Calu3 (cell line): Measurements from ENCODE around the gene ADGRE1. TPM values are rescaled to one million over a fixed set of nuclear protein-coding genes. Genes with fewer than 3 reads are reported as not detected.

Experiments used
- BruUV-seq: library from RNA; stranded (reverse); fragments of 400-500 nt; replicated peaks from 2 replicates; lab custom pipeline; 2021; lab: Mats Ljungman, UMichigan
- CTCF ChIA-PET: fragments of 300-600 bp; sonication (Branson Sonifier 250); formaldehyde crosslinking; loops from one replicate; lab custom pipeline; 2022; ENCODE audit warnings: antibody characterized with exemption; lab: Charles Lee
- DNase-seq: peaks from one replicate; pipeline ENCODE4 v3.0.0; 2022
- H3K27ac Mint-ChIP-seq: one replicate; pipeline ENCODE4 v1.8.0; 2022; ENCODE audit warnings: mixed read lengths; ENCODE audit not compliant: unreplicated experiment
- H3K27me3 Mint-ChIP-seq: one replicate; pipeline ENCODE4 v1.8.0; 2022; ENCODE audit warnings: mixed read lengths; ENCODE audit not compliant: unreplicated experiment
- H3K36me3 Mint-ChIP-seq: one replicate; pipeline ENCODE4 v1.8.0; 2022; ENCODE audit warnings: mild to moderate bottlenecking, moderate library complexity, mixed read lengths; ENCODE audit not compliant: insufficient read depth, unreplicated experiment
- H3K4me1 Mint-ChIP-seq: one replicate; pipeline ENCODE4 v1.8.0; 2022; ENCODE audit warnings: mild to moderate bottlenecking, low read depth, mixed read lengths; ENCODE audit not compliant: unreplicated experiment
- H3K4me3 Mint-ChIP-seq: one replicate; pipeline ENCODE4 v1.8.0; 2022; ENCODE audit warnings: mild to moderate bottlenecking, low read depth, moderate library complexity, mixed read lengths; ENCODE audit not compliant: unreplicated experiment
- H3K9me3 Mint-ChIP-seq: one replicate; pipeline ENCODE4 v1.8.0; 2022; ENCODE audit warnings: low read depth, mixed read lengths; ENCODE audit not compliant: unreplicated experiment
- intact Hi-C: fragments of 100-400 bp; cut with micrococcal nuclease; formaldehyde crosslinking; loops from one replicate; pipeline ENCODE4 v1.10.0; 2022; ENCODE audit not compliant: unreplicated experiment
- total RNA-seq: library from RNA; stranded (reverse); gene quantifications from 2 replicates; pipeline ENCODE4 v1.2.3, GENCODE V29; 2022
- TF ChIP-seq, protein P1 (sequence below): fragments of 200-600 bp; IDR thresholded peaks from one replicate; pipeline ENCODE4 v1.8.0; 2022; ENCODE audit warnings: antibody characterized with exemption; ENCODE audit not compliant: unreplicated experiment

ADGRE1 gene
- total RNA-seq, 1 experiment from 2014 or later = not detected

DNA sequence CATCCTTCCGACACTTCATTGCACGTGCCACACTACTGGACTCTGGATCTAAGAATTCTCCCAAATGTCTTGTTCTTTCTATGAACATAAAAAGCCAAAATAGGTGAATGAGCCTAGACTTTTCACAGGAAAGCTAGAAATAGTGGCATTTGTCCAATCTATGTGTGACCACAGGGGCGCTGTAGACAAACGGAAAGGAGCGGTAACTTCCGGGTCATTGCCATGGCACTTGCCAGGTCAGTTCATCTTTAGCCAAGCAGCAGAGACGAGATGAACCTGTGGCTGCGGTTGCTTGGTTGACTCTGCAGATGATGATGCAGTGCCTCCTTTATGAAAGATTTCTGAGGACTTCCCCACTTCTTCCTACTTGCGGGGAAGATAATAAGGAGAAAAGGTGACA, 65.6 kb downstream of the ADGRE1 start:
- Mint-ChIP-seq H3K36me3 (no peaks in the 10 kb centered on the region), H3K27ac (no peak overlapping the region), H3K4me1 (no peaks in the 10 kb centered on the region), H3K4me3 (no peak overlapping the region), H3K9me3 (no peaks in the 10 kb centered on the region), H3K27me3 (no peaks in the 10 kb centered on the region)
- BruUV-seq = no TSS peak
- TF ChIP-seq, protein P1, sequence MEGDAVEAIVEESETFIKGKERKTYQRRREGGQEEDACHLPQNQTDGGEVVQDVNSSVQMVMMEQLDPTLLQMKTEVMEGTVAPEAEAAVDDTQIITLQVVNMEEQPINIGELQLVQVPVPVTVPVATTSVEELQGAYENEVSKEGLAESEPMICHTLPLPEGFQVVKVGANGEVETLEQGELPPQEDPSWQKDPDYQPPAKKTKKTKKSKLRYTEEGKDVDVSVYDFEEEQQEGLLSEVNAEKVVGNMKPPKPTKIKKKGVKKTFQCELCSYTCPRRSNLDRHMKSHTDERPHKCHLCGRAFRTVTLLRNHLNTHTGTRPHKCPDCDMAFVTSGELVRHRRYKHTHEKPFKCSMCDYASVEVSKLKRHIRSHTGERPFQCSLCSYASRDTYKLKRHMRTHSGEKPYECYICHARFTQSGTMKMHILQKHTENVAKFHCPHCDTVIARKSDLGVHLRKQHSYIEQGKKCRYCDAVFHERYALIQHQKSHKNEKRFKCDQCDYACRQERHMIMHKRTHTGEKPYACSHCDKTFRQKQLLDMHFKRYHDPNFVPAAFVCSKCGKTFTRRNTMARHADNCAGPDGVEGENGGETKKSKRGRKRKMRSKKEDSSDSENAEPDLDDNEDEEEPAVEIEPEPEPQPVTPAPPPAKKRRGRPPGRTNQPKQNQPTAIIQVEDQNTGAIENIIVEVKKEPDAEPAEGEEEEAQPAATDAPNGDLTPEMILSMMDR = no peak
- CTCF ChIA-PET = interaction anchor here (0.6 kb wide), 1 partner anchor 8 kb away, joined by 4 read pairs; no protein-coding TSS in a partner anchor
- intact Hi-C loops = no loop called here
- DNase-seq = no peak

DNA sequence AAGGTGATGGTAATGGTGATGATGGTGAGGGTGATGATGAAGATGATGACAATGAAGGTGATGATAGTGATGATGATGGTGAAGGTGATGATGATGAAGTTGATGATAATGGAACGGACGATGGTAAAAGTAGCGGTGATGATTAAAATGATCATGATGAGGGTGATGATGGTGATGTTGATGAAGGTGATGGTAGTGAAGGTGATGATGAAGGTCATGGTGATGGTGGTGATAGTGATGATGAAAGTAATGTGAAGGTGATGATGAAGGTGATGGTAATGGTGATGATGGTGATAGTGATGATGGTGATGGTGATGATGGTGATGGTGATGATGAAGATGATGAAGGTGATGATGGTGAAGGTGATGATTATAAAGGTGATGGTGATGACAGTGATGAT, 67.7 kb downstream of the ADGRE1 start:
- Mint-ChIP-seq H3K27me3 (no peaks in the 10 kb centered on the region), H3K36me3 (no peaks in the 10 kb centered on the region), H3K4me3 (no peak overlapping the region), H3K4me1 (no peaks in the 10 kb centered on the region), H3K27ac (no peak overlapping the region), H3K9me3 (no peaks in the 10 kb centered on the region)
- intact Hi-C loops = no loop called here
- no peak for DNase-seq
- CTCF ChIA-PET = no interaction called here
- TF ChIP-seq, protein P1 = no peak
- no TSS peak for BruUV-seq

DNA sequence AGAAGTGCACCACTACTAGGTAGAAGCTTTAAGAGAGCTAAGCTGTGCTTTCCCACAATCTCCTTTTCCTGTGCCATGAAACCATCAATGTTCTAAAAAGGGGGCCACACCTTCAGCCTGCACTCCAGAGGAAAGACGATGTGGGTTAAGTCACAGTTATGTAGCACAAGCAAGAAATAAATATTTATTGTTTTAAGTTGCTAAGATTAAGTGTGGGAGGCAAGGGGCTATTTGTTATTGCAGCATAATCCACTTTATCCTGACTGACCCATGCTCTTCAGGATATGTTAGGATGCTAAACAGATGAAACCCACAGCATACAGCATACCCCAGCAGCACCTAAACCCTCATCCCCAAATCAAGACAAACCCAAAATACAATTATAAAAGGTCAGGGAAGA, 69.2 kb downstream of the ADGRE1 start:
- intact Hi-C loops = no loop called here
- TF ChIP-seq, protein P1 = no peak
- Mint-ChIP-seq H3K4me1 (no peaks in the 10 kb centered on the region), H3K36me3 (no peaks in the 10 kb centered on the region), H3K4me3 (no peak overlapping the region), H3K27ac (no peak overlapping the region), H3K27me3 (no peaks in the 10 kb centered on the region), H3K9me3 (no peaks in the 10 kb centered on the region)
- no TSS peak for BruUV-seq
- CTCF ChIA-PET = no interaction called here
- no peak for DNase-seq

DNA sequence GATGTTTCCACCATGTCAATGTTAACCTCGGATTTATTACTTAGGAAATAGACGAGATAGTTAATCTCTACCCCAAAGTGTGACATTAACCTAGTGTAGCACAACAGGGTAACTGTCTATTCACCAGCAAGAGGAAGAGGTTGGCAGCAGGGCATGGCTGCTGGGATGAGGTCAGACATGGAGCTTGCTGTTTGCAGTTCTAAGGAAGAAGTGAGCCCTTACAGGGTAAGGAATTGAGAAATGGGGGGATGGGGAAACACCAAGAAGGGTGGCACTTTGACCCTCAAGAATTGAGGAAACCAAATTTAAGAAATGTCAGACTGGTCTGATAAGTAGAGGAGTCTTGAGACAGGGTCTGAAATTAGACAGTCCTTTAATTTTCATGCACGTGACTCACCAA, 71.4 kb downstream of the ADGRE1 start:
- no peaks in the 10 kb centered on the region for H3K4me1 Mint-ChIP-seq
- no peak overlapping the region for H3K27ac Mint-ChIP-seq
- CTCF ChIA-PET = interaction anchor here (0.6 kb wide), 1 partner anchor 849 kb away, joined by 4 read pairs; no protein-coding TSS in a partner anchor
- no peaks in the 10 kb centered on the region for H3K36me3 Mint-ChIP-seq
- TF ChIP-seq, protein P1 = no peak
- no peaks in the 10 kb centered on the region for H3K27me3 Mint-ChIP-seq
- DNase-seq = no peak
- no peak overlapping the region for H3K4me3 Mint-ChIP-seq
- H3K9me3 Mint-ChIP-seq = no peaks in the 10 kb centered on the region
- intact Hi-C loops = no loop called here
- BruUV-seq = no TSS peak
